Renal cortex interstitium (tissue), 11 donors: ENCODE data around the gene CACNB1. TPM values are rescaled to one million over a fixed set of nuclear protein-coding genes. Genes with fewer than 3 reads are reported as not detected.

Source experiments
- DNase-seq, 11 donors: peaks; one replicate each; pipeline ENCODE4 v3.0.0-alpha.2; 2013; ENCODE audit warnings: low read depth in 9 of 11, low spot score in 4 of 11; ENCODE audit errors: extremely low read depth in 1 of 11
- polyA plus RNA-seq, 3 donors: library from polyadenylated mRNA; unstranded; fragments of 120-200 nt; gene quantifications; one replicate each; pipeline ENCODE4 v1.2.1, GENCODE V29; 2013; ENCODE audit not compliant: insufficient read length in 3 of 3

Gene CACNB1
- polyA plus RNA-seq, 3 donors: 8.8 to 13.3 (median 9.6) TPM

- no peak for DNase-seq
Measured at GRCh38 chr17:39230361-39230760, 32.9 kb upstream of the CACNB1 start.

GRCh38 chr17:39229274-39229913 is 31.9 kb upstream of the CACNB1 start:
- no peak for DNase-seq

- no peak for DNase-seq
Measured at GRCh38 chr17:39227364-39227919, 30.0 kb upstream of the CACNB1 start.

GRCh38 chr17:39225959-39226683 is 28.7 kb upstream of the CACNB1 start:
- peak in 8 of 11 donors; percentile 74 to 89 (median 84) for DNase-seq

- peak in 2 of 11 donors; percentile 40 to 81 for DNase-seq
Measured at GRCh38 chr17:39225308-39225958, 28.0 kb upstream of the CACNB1 start, which contains the start of gene STAC2. TSS of gene STAC2 (minus strand) at chr17:39225945. CDS start at chr17:39225502, 443 bp downstream.

- no peak for DNase-seq
Measured at GRCh38 chr17:39224778-39225307, 27.4 kb upstream of the CACNB1 start.

- DNase-seq: no peak
Measured at GRCh38 chr17:39223907-39224777, 26.7 kb upstream of the CACNB1 start.

- DNase-seq: no peak
Measured at GRCh38 chr17:39222866-39223834, 25.7 kb upstream of the CACNB1 start.

- DNase-seq: no peak
Measured at GRCh38 chr17:39222151-39222550, 24.7 kb upstream of the CACNB1 start.

GRCh38 chr17:39221572-39221971 is 24.1 kb upstream of the CACNB1 start:
- DNase-seq: no peak

- DNase-seq: no peak
Measured at GRCh38 chr17:39219647-39220154, 22.2 kb upstream of the CACNB1 start.

- no peak for DNase-seq
Measured at GRCh38 chr17:39218906-39219305, 21.4 kb upstream of the CACNB1 start.

GRCh38 chr17:39217734-39218369 is 20.4 kb upstream of the CACNB1 start:
- no peak for DNase-seq

GRCh38 chr17:39213852-39214251 is 16.4 kb upstream of the CACNB1 start:
- no peak for DNase-seq

- DNase-seq: no peak
Measured at GRCh38 chr17:39212841-39213480, 15.5 kb upstream of the CACNB1 start.

GRCh38 chr17:39212195-39212810 is 14.8 kb upstream of the CACNB1 start:
- no peak for DNase-seq
